DND-41 (cell line): ENCODE data around the gene SCIMP.
"Not testable (repeated sequence)": the region's sequence is repeated elsewhere in the genome, so short reads cannot be mapped to it uniquely, and the experiment has no call there.

Source experiments
- ATAC-seq: fragments of 200-7000 bp; cut with Tn5 transposase; 3 replicates; pipeline ENCODE4 v1.9.1; 2021; ENCODE audit warnings: low read depth; ENCODE audit not compliant: insufficient read depth
- DNase-seq: peaks from one replicate; pipeline ENCODE4 v3.0.0-alpha.2; 2020
- H2AFZ ChIP-seq: 2 replicates; pipeline ENCODE4 v1.6.0; 2012; ENCODE audit warnings: low read depth, low read length
- H3K27ac ChIP-seq: 2 replicates; pipeline ENCODE4 v1.5.1; 2012; ENCODE audit warnings: low read length, inconsistent platforms
- H3K27me3 ChIP-seq: fragments of 200-600 bp; sonication (generic); 2 replicates; pipeline ENCODE4 v1.6.0; 2012; ENCODE audit warnings: low read length, mild to moderate bottlenecking, inconsistent platforms; ENCODE audit not compliant: insufficient read depth, poor library complexity
- H3K36me3 ChIP-seq: 2 replicates; pipeline ENCODE4 v1.5.1; 2012; ENCODE audit warnings: low read length, inconsistent platforms; ENCODE audit not compliant: insufficient read depth
- H3K4me1 ChIP-seq: 2 replicates; pipeline ENCODE4 v1.5.1; 2012; ENCODE audit warnings: mild to moderate bottlenecking, low read length; ENCODE audit not compliant: insufficient read depth
- H3K4me2 ChIP-seq: 2 replicates; pipeline ENCODE4 v1.6.0; 2012; ENCODE audit warnings: mild to moderate bottlenecking, moderate library complexity, low read length, inconsistent platforms; ENCODE audit not compliant: insufficient read depth
- H3K4me3 ChIP-seq, 2 experiments: fragments of 200-600 bp in 1 of 2; shearing (Covaris generic) in 1 of 2; 2 replicates each; pipeline ENCODE4 v1.5.1; 2012 to 2016; ENCODE audit warnings: inconsistent platforms in 2 of 2, low read length in 2 of 2, mild to moderate bottlenecking in 2 of 2, low read depth in 1 of 2, moderate library complexity in 1 of 2
- H3K79me2 ChIP-seq: 2 replicates; pipeline ENCODE4 v1.6.0; 2012; ENCODE audit warnings: low read length, inconsistent platforms; ENCODE audit not compliant: insufficient read depth
- H3K9ac ChIP-seq: 2 replicates; pipeline ENCODE4 v1.6.0; 2012; ENCODE audit warnings: low read depth, mild to moderate bottlenecking, inconsistent platforms, low read length, moderate library complexity
- H3K9me3 ChIP-seq: 2 replicates; pipeline ENCODE4 v1.5.1; 2012; ENCODE audit warnings: low read length, moderate library complexity, mild to moderate bottlenecking, inconsistent platforms; ENCODE audit not compliant: insufficient read depth, severe bottlenecking
- H4K20me1 ChIP-seq: 2 replicates; pipeline ENCODE4 v1.6.0; 2012; ENCODE audit warnings: low read length; ENCODE audit not compliant: insufficient read depth
- CTCF ChIP-seq: IDR thresholded peaks from 2 replicates; pipeline ENCODE4 v1.5.1; 2012; ENCODE audit warnings: borderline replicate concordance, low read length, moderate library complexity, mild to moderate bottlenecking; ENCODE audit not compliant: poor library complexity, severe bottlenecking; ENCODE audit errors: extremely low read depth
- EZH2 ChIP-seq: IDR thresholded peaks from 3 replicates; pipeline ENCODE4 v1.6.1; 2012; ENCODE audit warnings: borderline replicate concordance, low read depth, mild to moderate bottlenecking, moderate library complexity, low read length, inconsistent platforms; ENCODE audit not compliant: severe bottlenecking

Gene SCIMP

GRCh38 chr17:5237541-5238016 is 2.9 kb upstream of the SCIMP start:
- no peak overlapping the region; the same call in 1 of the 2 replicates for H3K27ac ChIP-seq
- ATAC-seq (peak; percentile 54; the same call in 1 of the 3 replicates), DNase-seq (peak; percentile 42)
- no peak overlapping the region for H3K4me3 ChIP-seq
- no peak overlapping the region for H3K4me2 ChIP-seq
- no peaks in the 10 kb centered on the region for H3K27me3 ChIP-seq
- peaks cover 7% of the 10 kb centered on the region; the same call in 1 of the 2 replicates for H3K36me3 ChIP-seq
- no peaks in the 10 kb centered on the region for H3K79me2 ChIP-seq
- TF ChIP-seq CTCF (peak; percentile 69), EZH2 (no peak)
- H3K4me1 ChIP-seq, result no peaks in the 10 kb centered on the region
- no peaks in the 10 kb centered on the region for H3K9me3 ChIP-seq
- no peaks in the 10 kb centered on the region for H4K20me1 ChIP-seq
- no peak overlapping the region for H2AFZ ChIP-seq
- H3K9ac ChIP-seq, result no peak overlapping the region

- Histone ChIP-seq H3K9me3 (no peaks in the 10 kb centered on the region), H3K79me2 (no peaks in the 10 kb centered on the region), H3K4me2 (no peak overlapping the region), H3K27ac (no peak overlapping the region; the same call in 1 of the 2 replicates), H3K4me1 (no peaks in the 10 kb centered on the region), H3K36me3 (peaks cover 7% of the 10 kb centered on the region; the same call in 1 of the 2 replicates), H4K20me1 (no peaks in the 10 kb centered on the region), H3K4me3 (no peak overlapping the region), H2AFZ (no peak overlapping the region), H3K27me3 (no peaks in the 10 kb centered on the region), H3K9ac (no peak overlapping the region)
- no peak for TF ChIP-seq EZH2
- no peak for TF ChIP-seq CTCF
- ATAC-seq, result no peak
- DNase-seq, result no peak
These were observed 2.4 kb upstream of the SCIMP start for GRCh38 chr17:5236938-5237540.

- ATAC-seq, H3K4me1 ChIP-seq, H2AFZ ChIP-seq, H3K79me2 ChIP-seq, H3K4me2 ChIP-seq, H3K27me3 ChIP-seq, H3K27ac ChIP-seq, H4K20me1 ChIP-seq, DNase-seq, H3K4me3 ChIP-seq, H3K9ac ChIP-seq, H3K9me3 ChIP-seq: not testable (repeated sequence)
- peaks cover 12% of the 10 kb centered on the region for H3K36me3 ChIP-seq
These were observed 1.2 kb downstream of the SCIMP start for GRCh38 chr17:5233492-5233891.

GRCh38 chr17:5226940-5227878 is 7.5 kb downstream of the SCIMP start:
- H3K4me1 ChIP-seq, result no peaks in the 10 kb centered on the region
- H3K4me2 ChIP-seq, result no peak overlapping the region
- no peak overlapping the region for H3K27ac ChIP-seq
- no peaks in the 10 kb centered on the region for H3K79me2 ChIP-seq
- DNase-seq (no peak), ATAC-seq (no peak)
- H3K27me3 ChIP-seq, result no peaks in the 10 kb centered on the region
- H3K9me3 ChIP-seq, result no peaks in the 10 kb centered on the region
- no peak overlapping the region for H3K9ac ChIP-seq
- no peak overlapping the region for H2AFZ ChIP-seq
- H4K20me1 ChIP-seq, result no peaks in the 10 kb centered on the region
- peaks cover 15% of the 10 kb centered on the region for H3K36me3 ChIP-seq
- TF ChIP-seq CTCF (no peak), EZH2 (no peak)
- no peak overlapping the region for H3K4me3 ChIP-seq
